GM19099 (cell line): ENCODE measurements around the gene SMTNL2.

ENCODE experiments used
- POLR2A ChIP-seq: IDR thresholded peaks from 3 replicates; pipeline ENCODE4 v1.6.1; 2011; ENCODE audit warnings: low read depth; ENCODE audit not compliant: insufficient read length; ENCODE audit errors: extremely low read depth

SMTNL2 gene

DNA sequence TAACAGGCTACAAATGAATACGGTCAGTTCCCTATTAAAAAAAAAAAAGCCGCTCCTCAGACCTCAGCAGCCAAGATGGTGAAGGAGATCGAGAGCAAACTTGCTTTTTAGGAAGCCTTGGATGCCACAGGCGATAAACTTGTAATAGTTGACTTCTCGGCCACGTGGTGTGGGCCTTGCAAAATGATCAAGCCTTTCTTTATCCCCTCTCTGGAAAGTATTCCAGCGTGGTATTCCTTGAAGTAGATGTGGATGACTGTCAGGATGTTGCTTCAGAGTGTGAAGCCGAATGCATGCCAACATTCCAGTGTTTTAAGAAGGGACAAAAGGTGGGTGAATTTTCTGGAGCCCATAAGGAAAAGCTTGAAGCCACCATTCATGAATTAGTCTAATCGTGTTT lies 12.2 kb upstream of the SMTNL2 start:
- TF ChIP-seq POLR2A: no peak

GRCh38 chr17:4573115-4573514 lies 11.2 kb upstream of the SMTNL2 start:
- TF ChIP-seq POLR2A: no peak

DNA sequence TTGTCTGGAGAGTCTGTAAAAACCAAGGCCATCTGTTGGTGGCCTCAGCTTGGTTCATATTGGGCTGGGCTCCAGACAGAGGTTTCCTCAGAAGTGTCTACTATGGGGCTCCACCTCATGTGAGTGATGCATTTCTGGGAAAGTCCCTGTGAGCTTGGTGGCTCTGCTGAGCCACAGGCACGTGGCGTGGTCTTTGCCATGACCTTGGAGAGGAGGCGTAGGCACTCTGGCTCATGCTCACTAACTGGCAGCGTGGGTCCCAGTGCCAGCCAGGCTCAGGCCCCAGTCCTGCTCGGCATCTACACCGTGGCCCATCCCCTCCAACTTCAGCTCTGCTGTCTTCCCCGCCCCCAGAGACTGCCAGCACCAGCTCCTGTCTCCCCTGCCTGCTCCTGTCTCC lies 10.7 kb upstream of the SMTNL2 start:
- TF ChIP-seq POLR2A: no peak

- TF ChIP-seq POLR2A: no peak
Measured at GRCh38 chr17:4574448-4575045, 9.8 kb upstream of the SMTNL2 start.

- TF ChIP-seq POLR2A: no peak
Measured at GRCh38 chr17:4576161-4576558, 8.2 kb upstream of the SMTNL2 start.

DNA sequence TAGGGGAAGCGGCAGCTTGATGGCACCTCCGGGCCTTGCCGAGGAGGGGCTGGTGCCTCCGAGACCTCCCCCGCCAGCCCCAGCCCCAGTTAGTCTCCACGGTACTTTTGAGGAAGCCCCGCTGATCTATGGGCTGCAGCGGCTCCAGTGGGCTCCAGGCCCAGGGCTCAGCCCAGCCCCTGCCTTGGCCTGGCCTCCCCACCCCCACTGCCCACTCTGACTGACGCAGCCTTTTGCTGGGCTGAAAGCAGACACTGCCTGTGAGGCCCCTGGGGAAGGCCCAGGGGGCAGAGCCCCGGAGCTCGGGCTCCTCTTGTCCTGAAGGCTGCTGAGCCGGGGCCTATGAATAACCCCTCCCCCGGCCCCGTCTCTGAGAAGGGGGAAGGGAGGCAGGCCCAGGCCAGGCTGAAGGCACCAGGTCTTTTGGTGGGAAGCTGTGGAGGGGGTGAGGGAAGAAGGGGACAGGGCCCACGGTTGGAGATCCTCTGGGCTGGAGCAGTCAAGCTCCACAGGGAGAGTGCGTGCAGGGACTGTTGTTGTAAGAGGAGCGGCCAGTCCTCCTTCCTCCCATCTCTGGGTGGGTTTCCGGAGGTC lies 7.5 kb upstream of the SMTNL2 start:
- no peak for TF ChIP-seq POLR2A

DNA sequence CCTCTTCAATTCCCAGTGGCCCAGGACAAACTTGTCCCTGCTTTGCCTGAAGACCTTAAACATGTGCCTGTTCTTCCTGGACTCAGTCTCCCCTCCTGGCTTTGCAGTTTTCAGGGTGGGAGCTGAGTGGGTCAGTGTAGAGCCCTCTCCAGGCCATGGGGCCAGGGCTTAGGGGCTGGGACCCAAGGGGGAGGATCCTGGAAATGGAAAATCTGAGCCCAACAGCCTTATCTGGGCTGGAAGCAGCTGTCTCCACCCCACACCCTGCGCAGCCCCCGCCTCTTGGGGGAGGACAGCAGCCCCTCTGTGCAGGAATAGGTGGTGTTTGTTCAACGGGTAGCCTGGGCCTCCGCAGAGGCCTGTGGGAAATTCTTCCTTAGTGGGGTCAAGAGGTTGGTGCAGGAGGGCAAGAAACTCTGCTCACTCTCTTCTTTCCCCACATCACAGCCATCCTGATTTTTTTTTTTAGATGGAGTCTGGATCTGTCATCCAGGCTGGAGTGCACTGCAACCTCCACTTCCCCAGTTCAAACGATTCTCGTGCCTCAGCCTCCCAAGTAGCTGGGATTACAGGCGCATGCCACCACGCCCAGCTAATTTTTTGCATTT lies 6.8 kb upstream of the SMTNL2 start:
- TF ChIP-seq POLR2A: no peak

- TF ChIP-seq POLR2A: no peak
Measured at GRCh38 chr17:4579678-4580077, 4.7 kb upstream of the SMTNL2 start.

- TF ChIP-seq POLR2A: no peak
Measured at GRCh38 chr17:4580291-4580690, 4.0 kb upstream of the SMTNL2 start.

- TF ChIP-seq POLR2A: no peak
Measured at GRCh38 chr17:4582101-4582501, 2.2 kb upstream of the SMTNL2 start.

DNA sequence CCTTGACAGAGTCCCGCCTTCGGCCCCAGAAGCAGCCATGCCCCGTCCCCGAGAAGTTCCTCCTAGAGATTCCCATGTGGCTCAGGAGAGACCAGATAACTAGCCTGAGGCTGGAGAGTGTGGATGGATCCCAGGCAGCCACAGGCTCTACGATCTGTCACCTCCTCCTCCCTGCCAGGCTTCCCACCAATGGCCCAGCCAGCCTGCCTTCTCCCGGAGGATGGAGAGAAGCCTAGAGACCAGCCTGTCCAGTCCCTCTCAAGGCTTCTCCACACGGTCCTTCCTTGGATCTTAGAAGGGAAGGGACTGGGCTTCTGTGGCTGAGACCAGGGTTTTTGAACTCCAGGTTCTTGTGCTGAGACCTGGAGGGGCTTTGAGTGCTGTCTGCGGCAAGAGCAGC lies 1.6 kb upstream of the SMTNL2 start:
- no peak for TF ChIP-seq POLR2A

- no peak for TF ChIP-seq POLR2A
Measured at GRCh38 chr17:4583206-4583605, 1.1 kb upstream of the SMTNL2 start.

GRCh38 chr17:4583782-4584100 lies 588 bp upstream of the SMTNL2 start:
- no peak for TF ChIP-seq POLR2A

DNA sequence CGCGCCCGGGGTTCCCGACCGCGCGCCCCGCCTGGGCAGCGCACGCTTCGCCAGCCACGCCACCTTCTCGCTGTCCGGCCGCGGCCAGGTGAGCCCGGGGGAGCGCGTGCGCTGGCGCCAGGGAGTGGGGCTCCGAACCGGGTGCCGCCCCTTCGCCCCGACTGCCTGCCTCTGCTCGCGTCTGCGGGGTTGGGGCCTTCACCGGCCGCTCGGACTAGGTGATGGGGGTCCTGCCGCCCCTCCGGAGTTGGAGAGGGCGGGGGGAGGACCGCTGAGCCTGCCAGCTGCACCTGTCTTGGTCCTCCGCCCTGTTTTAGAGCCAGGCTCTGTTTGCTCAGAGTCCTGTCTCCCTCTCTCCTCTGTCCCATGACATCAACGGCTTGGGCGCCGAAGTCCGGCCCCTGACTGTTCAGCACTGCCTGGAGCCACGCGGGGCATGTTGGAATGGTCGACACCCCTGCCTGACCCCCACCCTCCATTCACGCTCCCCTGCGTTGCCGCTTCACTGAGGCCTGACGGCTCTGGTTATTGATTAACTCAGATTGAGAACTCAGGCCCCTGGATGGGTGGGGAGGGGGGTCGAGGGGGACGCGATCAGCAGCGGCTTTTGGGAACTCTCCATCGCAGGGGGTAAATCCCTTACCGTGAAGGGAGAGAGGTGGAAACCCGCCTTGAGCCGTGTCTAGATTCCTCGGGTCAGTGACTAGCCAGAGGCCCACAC lies 748 bp downstream of the SMTNL2 start:
- TF ChIP-seq POLR2A: no peak

- no peak for TF ChIP-seq POLR2A
Measured at GRCh38 chr17:4585638-4585994, 1.3 kb downstream of the SMTNL2 start.

GRCh38 chr17:4586043-4586442 lies 1.7 kb downstream of the SMTNL2 start:
- no peak for TF ChIP-seq POLR2A
